Liver (tissue), 9 donors: ENCODE results near the gene FNBP1L. TPM values are rescaled to one million over a fixed set of nuclear protein-coding genes. Genes with fewer than 3 reads are reported as not detected.

Source experiments
- DNase-seq: peaks from one replicate; pipeline ENCODE4 v3.0.0-alpha.2; 2017; ENCODE audit warnings: low spot score
- H3K27ac ChIP-seq, 2 donors: one replicate each; pipeline ENCODE4 v1.7.0; 2013; ENCODE audit warnings: inconsistent platforms in 2 of 2, low read length in 2 of 2, control low read depth in 1 of 2, low read depth in 1 of 2, mild to moderate bottlenecking in 1 of 2
- H3K27me3 ChIP-seq, 4 donors: one replicate each; pipeline versions ENCODE4 v1.6.1 to v1.7.0; 2013; ENCODE audit warnings: low read length in 3 of 4, inconsistent platforms in 1 of 4, mild to moderate bottlenecking in 1 of 4, moderate library complexity in 1 of 4; ENCODE audit not compliant: control insufficient read depth in 4 of 4, insufficient read depth in 4 of 4
- H3K36me3 ChIP-seq, 4 donors: one replicate each; pipeline versions ENCODE4 v1.6.1 to v1.7.0; 2013; ENCODE audit warnings: low read length in 3 of 4, mild to moderate bottlenecking in 3 of 4, low read depth in 1 of 4, moderate library complexity in 1 of 4; ENCODE audit not compliant: control insufficient read depth in 4 of 4, insufficient read depth in 3 of 4
- H3K4me1 ChIP-seq, 4 donors: one replicate each; pipeline versions ENCODE4 v1.6.1 to v1.7.0; 2013; ENCODE audit warnings: low read length in 3 of 4, mild to moderate bottlenecking in 3 of 4, moderate library complexity in 1 of 4; ENCODE audit not compliant: control insufficient read depth in 4 of 4, insufficient read depth in 4 of 4
- H3K4me3 ChIP-seq, 3 donors: one replicate each; pipeline versions ENCODE4 v1.6.1 to v1.7.0; 2013; ENCODE audit warnings: low read length in 3 of 3, control low read depth in 1 of 3, low read depth in 1 of 3, mild to moderate bottlenecking in 1 of 3
- H3K9ac ChIP-seq, 2 donors: one replicate each; pipeline ENCODE4 v1.7.0; 2013; ENCODE audit warnings: low read length in 2 of 2, mild to moderate bottlenecking in 2 of 2, moderate library complexity in 2 of 2, control low read depth in 1 of 2, low read depth in 1 of 2
- H3K9me3 ChIP-seq, 4 donors: one replicate each; pipeline versions ENCODE4 v1.6.1 to v1.7.0; 2013; ENCODE audit warnings: low read length in 3 of 4; ENCODE audit not compliant: control insufficient read depth in 4 of 4
- CTCF ChIP-seq: fragments of 150-350 bp; IDR thresholded peaks from 2 replicates; pipeline ENCODE4 v1.5.1; 2017; ENCODE audit warnings: improper control_type of control experiment, low read depth, low read length; ENCODE audit not compliant: missing input control
- EGR1 ChIP-seq, 2 donors: IDR thresholded peaks; 2 replicates each; pipeline ENCODE4 v1.6.1; 2016 to 2018; ENCODE audit warnings: antibody characterized with exemption in 2 of 2, low read depth in 2 of 2
- FOXA1 ChIP-seq: IDR thresholded peaks from 2 replicates; pipeline ENCODE4 v1.6.1; 2016; ENCODE audit warnings: antibody characterized with exemption
- FOXA2 ChIP-seq: IDR thresholded peaks from 2 replicates; pipeline ENCODE4 v1.6.1; 2016; ENCODE audit warnings: antibody characterized with exemption
- HNF4G ChIP-seq: IDR thresholded peaks from 2 replicates; pipeline ENCODE4 v1.6.1; 2016; ENCODE audit warnings: antibody characterized with exemption
- JUND ChIP-seq, 2 donors: IDR thresholded peaks; 2 replicates each; pipeline ENCODE4 v1.6.1; 2016; ENCODE audit warnings: antibody characterized with exemption in 2 of 2
- NR2F2 ChIP-seq: IDR thresholded peaks from 2 replicates; pipeline ENCODE4 v1.6.1; 2016; ENCODE audit warnings: antibody characterized with exemption
- RAD21 ChIP-seq, 2 donors: IDR thresholded peaks; 2 replicates each; pipeline ENCODE4 v1.6.1; 2016; ENCODE audit warnings: antibody characterized with exemption in 2 of 2, mild to moderate bottlenecking in 2 of 2
- REST ChIP-seq: IDR thresholded peaks from 2 replicates; pipeline ENCODE4 v1.6.1; 2016; ENCODE audit warnings: antibody characterized with exemption, mild to moderate bottlenecking
- RXRA ChIP-seq, 2 donors: IDR thresholded peaks; 2 replicates each; pipeline ENCODE4 v1.6.1; 2017 to 2018; ENCODE audit warnings: antibody characterized with exemption in 2 of 2, mild to moderate bottlenecking in 1 of 2
- SP1 ChIP-seq: IDR thresholded peaks from 2 replicates; pipeline ENCODE4 v1.6.1; 2018; ENCODE audit warnings: antibody characterized with exemption, mild to moderate bottlenecking
- YY1 ChIP-seq: IDR thresholded peaks from 2 replicates; pipeline ENCODE4 v1.6.1; 2016; ENCODE audit warnings: antibody characterized with exemption, mild to moderate bottlenecking
- WGBS: extraction: QIAGEN DNeasy Blood & Tissue Kit; methylation state at CpG from one replicate; pipeline ENCODE4 v1.1.7; 2013; 5-methylcytosine and 5-hydroxymethylcytosine counted together
- polyA plus RNA-seq, 2 donors: library from polyadenylated mRNA; stranded (reverse) in 1 of 2; unstranded in 1 of 2; fragments of 200-250 nt in 1 of 2; fragments of >200 nt in 1 of 2; fragmentation: Nextera tagmentation in 1 of 2; extraction: Ambion mirVana in 1 of 2; gene quantifications; one replicate each; pipeline versions ENCODE4 v1.2.1 to v1.2.3, GENCODE V29; 2013 to 2015
- total RNA-seq, 2 donors: library from RNA; depleted of rRNA; stranded (reverse); fragments of >200 nt; gene quantifications; one replicate each; pipeline ENCODE4 v1.2.3, GENCODE V29; 2014
- TF ChIP-seq, protein P1 (sequence below): IDR thresholded peaks from 2 replicates; pipeline ENCODE4 v1.6.1; 2016; ENCODE audit warnings: antibody characterized with exemption
- TF ChIP-seq, protein P2 (sequence below): IDR thresholded peaks from 2 replicates; pipeline ENCODE4 v1.6.1; 2016; ENCODE audit warnings: antibody characterized with exemption
- TF ChIP-seq, protein P3 (sequence below): IDR thresholded peaks from 2 replicates; pipeline ENCODE4 v1.6.1; 2016; ENCODE audit warnings: antibody characterized with exemption
- donor health status: healthy.
- donor health status: healthy.
- donor health status: healthy.
- donor health status: healthy.
- donor health status: healthy.

FNBP1L gene
- total and polyA plus RNA-seq, 4 donors = 5.3 to 13.5 (median 8.9) TPM

GRCh38 chr1:93596329-93597089, 148.6 kb downstream of the FNBP1L start:
- Histone ChIP-seq H3K27ac (no peak overlapping the region), H3K36me3 (no peaks in the 10 kb centered on the region), H3K27me3 (no peaks in the 10 kb centered on the region), H3K4me1 (peaks cover 1 to 55% (median 24%) of the 10 kb centered on the region in 4 donors), H3K4me3 (no peak overlapping the region), H3K9ac (no peak overlapping the region), H3K9me3 (no peaks in the 10 kb centered on the region)
- TF ChIP-seq, protein P1, sequence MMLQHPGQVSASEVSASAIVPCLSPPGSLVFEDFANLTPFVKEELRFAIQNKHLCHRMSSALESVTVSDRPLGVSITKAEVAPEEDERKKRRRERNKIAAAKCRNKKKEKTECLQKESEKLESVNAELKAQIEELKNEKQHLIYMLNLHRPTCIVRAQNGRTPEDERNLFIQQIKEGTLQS = no peak
- TF ChIP-seq, protein P2, sequence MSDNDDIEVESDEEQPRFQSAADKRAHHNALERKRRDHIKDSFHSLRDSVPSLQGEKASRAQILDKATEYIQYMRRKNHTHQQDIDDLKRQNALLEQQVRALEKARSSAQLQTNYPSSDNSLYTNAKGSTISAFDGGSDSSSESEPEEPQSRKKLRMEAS = no peak
- TF ChIP-seq RXRA (IDR thresholded peaks at IDR 0.05) = no peak
- no peak for TF ChIP-seq NR2F2
- TF ChIP-seq RAD21 (IDR thresholded peaks at IDR 0.05) = no peak
- TF ChIP-seq JUND (IDR thresholded peaks at IDR 0.05) = no peak
- TF ChIP-seq HNF4G = no peak
- TF ChIP-seq CTCF = no peak
- TF ChIP-seq FOXA1 = no peak
- no peak for TF ChIP-seq REST
- no peak for DNase-seq
- WGBS = 90% methylated on average over 4 of the region's 4 CpGs

- Histone ChIP-seq H3K9ac (no peak overlapping the region), H3K27ac (no peak overlapping the region), H3K36me3 (peaks cover 0 to 3% (median 0%) of the 10 kb centered on the region in 4 donors), H3K4me1 (peaks cover 1 to 43% (median 18%) of the 10 kb centered on the region in 4 donors), H3K4me3 (no peak overlapping the region), H3K9me3 (no peaks in the 10 kb centered on the region), H3K27me3 (no peaks in the 10 kb centered on the region)
- no peak for DNase-seq
- 69% methylated on average over 6 of the region's 6 CpGs for WGBS
- TF ChIP-seq REST = no peak
- no peak for TF ChIP-seq JUND (IDR thresholded peaks at IDR 0.05)
- no peak for TF ChIP-seq SP1
- no peak for TF ChIP-seq FOXA2
- no peak for TF ChIP-seq FOXA1
- TF ChIP-seq, protein P1 = no peak
- TF ChIP-seq NR2F2 = no peak
- no peak for TF ChIP-seq HNF4G
- TF ChIP-seq RXRA (IDR thresholded peaks at IDR 0.05) = no peak
- TF ChIP-seq, protein P3, sequence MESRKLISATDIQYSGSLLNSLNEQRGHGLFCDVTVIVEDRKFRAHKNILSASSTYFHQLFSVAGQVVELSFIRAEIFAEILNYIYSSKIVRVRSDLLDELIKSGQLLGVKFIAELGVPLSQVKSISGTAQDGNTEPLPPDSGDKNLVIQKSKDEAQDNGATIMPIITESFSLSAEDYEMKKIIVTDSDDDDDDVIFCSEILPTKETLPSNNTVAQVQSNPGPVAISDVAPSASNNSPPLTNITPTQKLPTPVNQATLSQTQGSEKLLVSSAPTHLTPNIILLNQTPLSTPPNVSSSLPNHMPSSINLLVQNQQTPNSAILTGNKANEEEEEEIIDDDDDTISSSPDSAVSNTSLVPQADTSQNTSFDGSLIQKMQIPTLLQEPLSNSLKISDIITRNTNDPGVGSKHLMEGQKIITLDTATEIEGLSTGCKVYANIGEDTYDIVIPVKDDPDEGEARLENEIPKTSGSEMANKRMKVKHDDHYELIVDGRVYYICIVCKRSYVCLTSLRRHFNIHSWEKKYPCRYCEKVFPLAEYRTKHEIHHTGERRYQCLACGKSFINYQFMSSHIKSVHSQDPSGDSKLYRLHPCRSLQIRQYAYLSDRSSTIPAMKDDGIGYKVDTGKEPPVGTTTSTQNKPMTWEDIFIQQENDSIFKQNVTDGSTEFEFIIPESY = no peak
- TF ChIP-seq YY1 = no peak
- TF ChIP-seq EGR1 (IDR thresholded peaks at IDR 0.05; ENCODE audit: low read depth in 2 of 2) = no peak
Measured at GRCh38 chr1:93597709-93598108, 149.8 kb downstream of the FNBP1L start.
